GM20000 (cell line): ENCODE results near the gene ZNF367.
A peak's percentile ranks its signal among the peaks of the same experiment; 100 is the strongest.

Source experiments
- DNase-seq: peaks from one replicate; pipeline ENCODE4 v3.0.0; 2012; ENCODE audit warnings: low spot score
- TF ChIP-seq, protein P1 (sequence below): IDR thresholded peaks from 2 replicates; pipeline ENCODE4 v1.5.1; 2012; ENCODE audit warnings: mild to moderate bottlenecking, control low read depth; ENCODE audit errors: extremely low read depth, missing control alignments

ZNF367 gene

DNA sequence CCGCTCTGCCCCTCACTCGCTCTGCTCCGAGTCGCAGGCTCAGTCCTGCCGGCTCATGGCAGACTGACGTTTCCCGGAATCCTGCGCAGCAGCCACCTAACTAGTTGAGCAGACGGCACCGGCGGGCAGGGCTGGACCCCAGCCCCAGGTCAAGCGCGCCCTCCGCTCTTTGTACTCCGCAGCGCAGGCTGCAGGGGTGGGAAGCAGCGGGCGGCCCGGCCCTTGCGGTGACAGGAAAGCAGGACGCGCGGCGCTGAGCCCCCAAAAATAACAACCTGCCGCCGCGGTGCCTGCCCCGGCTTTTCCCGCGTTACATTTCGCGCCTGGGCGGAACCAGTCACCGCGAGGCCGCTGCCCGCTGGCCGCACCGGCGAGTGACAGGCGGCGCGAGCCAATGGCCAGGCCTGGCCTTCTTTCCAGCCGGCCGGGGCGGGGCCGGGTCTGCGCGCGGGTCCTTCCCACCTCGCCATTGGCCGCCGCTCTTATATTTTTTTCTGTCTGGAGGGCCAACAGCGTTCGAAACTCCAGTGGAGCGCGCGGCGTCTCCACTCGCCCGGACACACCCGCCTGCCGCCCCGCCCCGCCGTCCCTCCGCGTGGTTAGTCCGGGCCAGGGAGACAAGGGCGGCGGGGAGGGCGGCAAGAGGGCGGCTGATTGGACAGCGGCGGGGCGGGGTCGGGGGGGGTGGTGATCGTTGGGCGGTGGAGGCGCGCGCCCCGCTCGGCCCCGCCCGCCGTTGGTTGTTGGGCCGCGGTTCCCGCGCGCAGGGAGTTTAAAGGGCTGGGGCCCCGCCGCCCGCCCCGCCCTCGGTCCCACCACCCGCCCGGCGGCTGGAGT, at the start of gene ZNF367:
Gene ZNF367, minus strand, starts transcription at position 288 of the 837 bp plus-strand sequence. CDS start 338 bp downstream, outside the sequence.
- TF ChIP-seq, protein P1, sequence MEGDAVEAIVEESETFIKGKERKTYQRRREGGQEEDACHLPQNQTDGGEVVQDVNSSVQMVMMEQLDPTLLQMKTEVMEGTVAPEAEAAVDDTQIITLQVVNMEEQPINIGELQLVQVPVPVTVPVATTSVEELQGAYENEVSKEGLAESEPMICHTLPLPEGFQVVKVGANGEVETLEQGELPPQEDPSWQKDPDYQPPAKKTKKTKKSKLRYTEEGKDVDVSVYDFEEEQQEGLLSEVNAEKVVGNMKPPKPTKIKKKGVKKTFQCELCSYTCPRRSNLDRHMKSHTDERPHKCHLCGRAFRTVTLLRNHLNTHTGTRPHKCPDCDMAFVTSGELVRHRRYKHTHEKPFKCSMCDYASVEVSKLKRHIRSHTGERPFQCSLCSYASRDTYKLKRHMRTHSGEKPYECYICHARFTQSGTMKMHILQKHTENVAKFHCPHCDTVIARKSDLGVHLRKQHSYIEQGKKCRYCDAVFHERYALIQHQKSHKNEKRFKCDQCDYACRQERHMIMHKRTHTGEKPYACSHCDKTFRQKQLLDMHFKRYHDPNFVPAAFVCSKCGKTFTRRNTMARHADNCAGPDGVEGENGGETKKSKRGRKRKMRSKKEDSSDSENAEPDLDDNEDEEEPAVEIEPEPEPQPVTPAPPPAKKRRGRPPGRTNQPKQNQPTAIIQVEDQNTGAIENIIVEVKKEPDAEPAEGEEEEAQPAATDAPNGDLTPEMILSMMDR = no peak

DNA sequence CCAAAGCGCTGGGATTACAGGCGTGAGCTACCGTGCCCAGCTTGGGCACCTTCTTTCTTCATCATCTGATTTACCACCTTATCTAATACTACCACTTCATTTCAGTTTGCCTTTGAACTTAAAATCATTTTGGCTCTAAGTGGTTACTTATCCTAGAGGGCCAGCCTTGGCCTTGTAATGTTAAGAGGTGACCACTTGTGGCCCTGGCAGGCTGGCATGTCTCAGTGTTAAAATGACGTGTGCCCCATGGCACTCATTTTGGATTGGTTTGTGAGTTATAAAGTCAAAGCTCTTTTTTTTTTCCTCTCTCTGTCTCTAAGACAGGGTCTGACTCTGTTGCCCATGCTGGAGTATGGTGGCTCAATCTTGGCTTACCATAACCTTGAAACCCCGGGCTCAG, 49.6 kb upstream of the ZNF367 start:
- TF ChIP-seq, protein P1 = no peak
- no peak for DNase-seq

More for the DNA sequence above, at the start of gene ZNF367:
- peak; percentile 97 for DNase-seq

- DNase-seq = no peak
- TF ChIP-seq, protein P1 = no peak
Observed at GRCh38 chr9:96464426-96464825, 46.3 kb upstream of the ZNF367 start.

GRCh38 chr9:96462541-96462940, 44.4 kb upstream of the ZNF367 start:
- TF ChIP-seq, protein P1 = no peak
- no peak for DNase-seq

GRCh38 chr9:96461336-96461735, 43.2 kb upstream of the ZNF367 start:
- DNase-seq = no peak
- TF ChIP-seq, protein P1 = no peak

DNA sequence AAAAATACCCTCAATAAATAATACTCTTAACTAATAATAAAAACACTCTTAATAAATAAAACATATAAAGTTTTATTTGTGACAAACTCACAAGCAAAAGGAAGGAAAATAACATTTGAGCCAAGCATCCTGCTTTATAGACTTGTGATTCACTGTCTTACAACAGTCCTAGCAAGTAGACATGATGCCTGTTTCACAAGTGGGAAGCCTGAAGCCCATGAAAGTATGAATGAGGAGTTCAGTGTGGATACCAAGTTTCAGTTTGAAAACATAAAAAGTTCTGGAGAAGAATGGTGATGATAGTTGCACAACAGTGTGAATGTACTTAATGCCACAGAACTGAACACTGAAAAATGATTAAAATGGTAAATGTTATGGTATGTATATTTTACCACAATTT, 42.7 kb upstream of the ZNF367 start:
- DNase-seq = no peak
- TF ChIP-seq, protein P1 = no peak

GRCh38 chr9:96460470-96460869, 42.3 kb upstream of the ZNF367 start:
- DNase-seq = no peak
- TF ChIP-seq, protein P1 = no peak
